AG09309 (cell line): Measurements from ENCODE around the gene SPAG16.
"Not testable (repeated sequence)": the region's sequence is repeated elsewhere in the genome, so short reads cannot be mapped to it uniquely, and the experiment has no call there.

Experiments
- DNase-seq: peaks from one replicate; pipeline ENCODE4 v3.0.0-alpha.2; 2010; ENCODE audit warnings: low read depth
- H3K4me3 ChIP-seq: 2 replicates; pipeline ENCODE4 v1.5.1; 2011; ENCODE audit warnings: mild to moderate bottlenecking, low read depth, low read length, moderate library complexity; ENCODE audit not compliant: control insufficient read depth
- CTCF ChIP-seq: IDR thresholded peaks from 2 replicates; pipeline ENCODE4 v1.5.1; 2011; ENCODE audit warnings: mild to moderate bottlenecking, low read depth, low read length, inconsistent platforms; ENCODE audit not compliant: insufficient read depth, control insufficient read depth; ENCODE audit errors: missing control alignments

Gene SPAG16

GRCh38 chr2:213991453-213992108, 707.3 kb downstream of the SPAG16 start:
- DNase-seq = no peak
- no peak overlapping the region for H3K4me3 ChIP-seq
- no peak for TF ChIP-seq CTCF

GRCh38 chr2:213995400-213996105, 711.3 kb downstream of the SPAG16 start:
- no peak for TF ChIP-seq CTCF
- no peak overlapping the region for H3K4me3 ChIP-seq
- DNase-seq = peak; percentile 81

GRCh38 chr2:213998976-213999375, 714.7 kb downstream of the SPAG16 start:
- not testable (repeated sequence) for DNase-seq, H3K4me3 ChIP-seq

- TF ChIP-seq CTCF = no peak
- H3K4me3 ChIP-seq = no peak overlapping the region
- no peak for DNase-seq
Observed at GRCh38 chr2:214004463-214004862, 720.2 kb downstream of the SPAG16 start.

GRCh38 chr2:214005337-214005736, 721.1 kb downstream of the SPAG16 start:
- TF ChIP-seq CTCF = no peak
- DNase-seq = no peak
- H3K4me3 ChIP-seq = no peak overlapping the region

- no peak overlapping the region for H3K4me3 ChIP-seq
- DNase-seq = no peak
- TF ChIP-seq CTCF = no peak
Observed at GRCh38 chr2:214006601-214007000, 722.3 kb downstream of the SPAG16 start.

GRCh38 chr2:214011676-214012075, 727.4 kb downstream of the SPAG16 start:
- no peak for TF ChIP-seq CTCF
- no peak for DNase-seq
- H3K4me3 ChIP-seq = no peak overlapping the region
